Measurements from ENCODE around the gene CDK4.

Gene CDK4

GRCh38 chr12:57755454-57756372, 3.6 kb upstream of the CDK4 start:
- DNase-seq: peak; percentile 25 to 41

GRCh38 chr12:57755194-57755453, 3.0 kb upstream of the CDK4 start:
- DNase-seq: no peak

- DNase-seq: peak; percentile 88 to 93
Observed at GRCh38 chr12:57754411-57755193, 2.5 kb upstream of the CDK4 start, which contains the start of gene MARCHF9. Gene MARCHF9, plus strand, starts transcription at chr12:57755103. Its CDS starts 426 bp downstream, at chr12:57755529.

GRCh38 chr12:57753756-57754337, 1.7 kb upstream of the CDK4 start:
- no peak for DNase-seq

- no peak for DNase-seq
Observed at GRCh38 chr12:57752668-57753000, 524 bp upstream of the CDK4 start.

- DNase-seq: no peak
Observed at GRCh38 chr12:57751432-57751787, 700 bp downstream of the CDK4 start.

GRCh38 chr12:57750561-57751431, 1.3 kb downstream of the CDK4 start:
- no peak for DNase-seq

- DNase-seq: no peak
Observed at GRCh38 chr12:57749061-57749460, 3.0 kb downstream of the CDK4 start.

GRCh38 chr12:57746025-57746424, 6.1 kb downstream of the CDK4 start:
- DNase-seq: no peak

GRCh38 chr12:57745485-57745881, 6.6 kb downstream of the CDK4 start:
- DNase-seq: peak in 1 of 2 experiments; percentile 25

- DNase-seq: peak; percentile 95 to 96
Observed at GRCh38 chr12:57744777-57745484, 7.2 kb downstream of the CDK4 start, which contains the start of gene TSPAN31. Gene TSPAN31, plus strand, starts transcription at chr12:57745039. Its CDS starts 116 bp downstream, at chr12:57745155.

- DNase-seq: peak; percentile 80 to 82
Observed at GRCh38 chr12:57744194-57744776, 7.8 kb downstream of the CDK4 start.

GRCh38 chr12:57743769-57744168, 8.3 kb downstream of the CDK4 start:
- no peak for DNase-seq

GRCh38 chr12:57741844-57742738, 10.0 kb downstream of the CDK4 start:
- peak; percentile 81 to 83 for DNase-seq

- no peak for DNase-seq
Observed at GRCh38 chr12:57741413-57741789, 10.7 kb downstream of the CDK4 start.

GRCh38 chr12:57740656-57741412, 11.3 kb downstream of the CDK4 start:
- DNase-seq: peak; percentile 71 to 80

- DNase-seq: no peak
Observed at GRCh38 chr12:57739914-57740538, 12.1 kb downstream of the CDK4 start.

- DNase-seq: no peak
Observed at GRCh38 chr12:57739387-57739786, 12.7 kb downstream of the CDK4 start.

GRCh38 chr12:57738661-57739237, 13.4 kb downstream of the CDK4 start, which contains the start of gene AGAP2:
Gene AGAP2, minus strand, starts transcription at chr12:57738742. Its CDS starts 496 bp downstream, at chr12:57738246.
- no peak for DNase-seq

All from activated CD4-positive, alpha-beta T cell treated with anti-CD3 and anti-CD28 coated beads, Interleukin-2, amount 50 U/mL, for 48 hours (primary cell).